NB4 (cell line): ENCODE results near the gene GFER.

Experiments
- CTCF ChIP-seq: IDR thresholded peaks from one replicate; pipeline ENCODE4 v1.5.1; 2012; ENCODE audit warnings: low read depth, low read length
- MAX ChIP-seq: IDR thresholded peaks from 2 replicates; pipeline ENCODE4 v1.6.1; 2011; ENCODE audit warnings: low read depth, low read length
- POLR2A ChIP-seq: IDR thresholded peaks from 2 replicates; pipeline ENCODE4 v1.6.1; 2011; ENCODE audit warnings: mild to moderate bottlenecking; ENCODE audit not compliant: insufficient read length; ENCODE audit errors: extremely low read depth

GRCh38 chr16:1965396-1966001, 18.5 kb upstream of the GFER start:
- TF ChIP-seq CTCF (no peak), POLR2A (no peak), MAX (no peak)
